GM19372 (cell line): ENCODE measurements around the gene HSPG2.
"Not testable (repeated sequence)": the region's sequence is repeated elsewhere in the genome, so short reads cannot be mapped to it uniquely, and the experiment has no call there.

Source experiments
- ATAC-seq: cut with Tn5 transposase; IDR thresholded peaks from one replicate; pipeline ENCODE4 v1.9.1; 2021; ENCODE audit warnings: mild to moderate bottlenecking, low read depth, moderate library complexity; ENCODE audit not compliant: unreplicated experiment

HSPG2 gene

GRCh38 chr1:21956720-21957552, 19.8 kb upstream of the HSPG2 start:
- ATAC-seq, result no peak

- ATAC-seq, result no peak
Measured at GRCh38 chr1:21955501-21956281, 18.6 kb upstream of the HSPG2 start.

GRCh38 chr1:21955058-21955457, 17.9 kb upstream of the HSPG2 start:
- no peak for ATAC-seq

GRCh38 chr1:21952786-21953520, 15.8 kb upstream of the HSPG2 start:
- no peak for ATAC-seq

GRCh38 chr1:21951226-21951870, 14.2 kb upstream of the HSPG2 start:
- no peak for ATAC-seq

GRCh38 chr1:21950734-21951133, 13.6 kb upstream of the HSPG2 start:
- ATAC-seq, result no peak

GRCh38 chr1:21946836-21947587, 9.9 kb upstream of the HSPG2 start:
- ATAC-seq, result no peak

GRCh38 chr1:21944733-21945073, 7.6 kb upstream of the HSPG2 start:
- ATAC-seq, result no peak

- ATAC-seq, result not testable (repeated sequence)
Measured at GRCh38 chr1:21942959-21943640, 6.0 kb upstream of the HSPG2 start.

GRCh38 chr1:21942464-21942863, 5.4 kb upstream of the HSPG2 start:
- ATAC-seq, result no peak

GRCh38 chr1:21941370-21941769, 4.3 kb upstream of the HSPG2 start:
- no peak for ATAC-seq

GRCh38 chr1:21940492-21940891, 3.4 kb upstream of the HSPG2 start:
- ATAC-seq, result no peak

- no peak for ATAC-seq
Measured at GRCh38 chr1:21939650-21940374, 2.7 kb upstream of the HSPG2 start.

GRCh38 chr1:21938732-21939538, 1.8 kb upstream of the HSPG2 start:
- ATAC-seq, result no peak

- ATAC-seq, result no peak
Measured at GRCh38 chr1:21937372-21938121, 437 bp upstream of the HSPG2 start.

GRCh38 chr1:21936366-21937031, 611 bp downstream of the HSPG2 start:
- ATAC-seq, result no peak

- no peak for ATAC-seq
Measured at GRCh38 chr1:21935891-21936365, 1.2 kb downstream of the HSPG2 start.
